ENCODE measurements around the gene SERPINC1. TPM values are rescaled to one million over a fixed set of nuclear protein-coding genes. Genes with fewer than 3 reads are reported as not detected.
A peak's percentile ranks its signal among the peaks of the same experiment; 100 is the strongest.

SERPINC1 gene
- total and polyA plus RNA-seq, 9 of the 15 experiments (the other 6 are each of a cell fraction or from before 2014, with no cell fraction given) = 0.07 to 1.2 (median 0.50) TPM

- no peak for TF ChIP-seq NR2C2 (CRISPR knock-in tag; IDR thresholded peaks at IDR 0.05)
- no peak for TF ChIP-seq NR2C2 (tag; IDR thresholded peaks at IDR 0.05)
- no peak for TF ChIP-seq TSC22D4 (tag; IDR thresholded peaks at IDR 0.05)
- TF ChIP-seq NFE2 (IDR thresholded peaks at IDR 0.05; ENCODE audit: low read depth) = no peak
- no peak for TF ChIP-seq MXI1 (IDR thresholded peaks at IDR 0.05; ENCODE audit: low read depth, low read length)
Measured at GRCh38 chr1:173867141-173867752, 49.9 kb downstream of the SERPINC1 start (continued).

DNA sequence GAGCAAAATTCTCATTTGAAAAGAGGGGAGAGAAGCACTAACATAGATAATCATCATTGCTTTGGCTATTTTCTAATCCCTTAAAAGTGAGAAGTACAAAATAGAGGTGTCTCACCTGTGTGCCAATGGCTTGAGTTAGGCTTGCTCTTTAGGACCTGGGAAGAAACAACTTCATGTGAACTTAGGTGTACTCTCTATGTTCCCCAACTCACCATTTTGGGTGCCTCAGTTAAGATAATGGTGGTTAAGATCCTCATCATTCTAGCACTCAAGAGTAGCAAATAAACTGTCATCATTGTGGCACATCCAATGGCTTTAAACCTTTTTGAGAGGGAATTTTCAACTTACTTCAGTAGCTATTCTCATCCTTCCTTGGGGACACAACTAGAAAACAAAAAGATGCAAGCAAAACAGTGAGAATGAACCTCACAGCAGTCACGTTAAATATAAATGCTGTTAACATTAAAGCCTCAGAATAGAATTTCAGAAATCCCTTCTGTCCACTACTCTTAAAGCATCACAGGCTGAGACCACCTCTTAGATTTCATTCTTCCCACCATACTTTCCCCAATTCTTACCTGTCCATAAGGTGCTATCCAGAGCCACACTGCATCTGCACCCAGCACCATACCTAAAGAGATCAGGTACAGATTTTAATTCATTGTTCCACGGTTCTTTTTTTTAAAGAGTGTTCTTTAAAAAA, 50.6 kb downstream of the SERPINC1 start:
- peak overlapping the region; percentile 100 for H3K4me2 ChIP-seq (ENCODE audit: insufficient read depth, low read length)
- H3K9me1 ChIP-seq (ENCODE audit: control insufficient read depth, insufficient read depth, low read length) = peaks cover 2% of the 10 kb centered on the region
- no peak overlapping the region for H2AFZ ChIP-seq (ENCODE audit: low read depth, low read length)
- intact Hi-C loops (cut with micrococcal nuclease) (loop anchor here (5.0 kb wide), 1 partner anchor 389 kb away; the partner anchor contains the start of gene PRDX6), in situ Hi-C loops (cut with MboI) (no loop called here)
- H3K4me1 ChIP-seq (replicated peaks in 1 of 2; ENCODE audit: control insufficient read depth in 2 of 2, insufficient read depth in 2 of 2, low read length in 2 of 2) = peaks cover 17 to 33% of the 10 kb centered on the region in 2 experiments
- H3K9me3 ChIP-seq (replicated peaks; ENCODE audit: control insufficient read depth, insufficient read depth, low read depth, low read length) = no peaks in the 10 kb centered on the region
- peaks cover 77% of the 10 kb centered on the region for H3K79me2 ChIP-seq (ENCODE audit: control insufficient read depth, insufficient read depth, low read length)
- CTCF ChIA-PET (ENCODE audit: low intra/inter-chr PET ratio) = no interaction called here
- BruUV-seq (replicated peaks) = no TSS peak
- peak overlapping the region; percentile 86 for H3K4me3 ChIP-seq
- peak overlapping the region; percentile 92 to 97 for H3K9ac ChIP-seq (ENCODE audit: insufficient read depth in 1 of 2, low read depth in 2 of 2, low read length in 2 of 2)
- peaks cover 58% of the 10 kb centered on the region for H3K36me3 ChIP-seq (ENCODE audit: control insufficient read depth, insufficient read depth, low read length)
- DNase-seq (ENCODE audit: extremely low read depth in 1 of 4, low spot score in 3 of 4) (peak in 1 of 4 experiments; percentile 44), FAIRE-seq (no peak), ATAC-seq (no peak)
- H3K27ac ChIP-seq (ENCODE audit: extremely low read depth, low read depth, low read length) = peak overlapping the region; percentile 95
- H4K20me1 ChIP-seq (replicated peaks; ENCODE audit: control insufficient read depth, insufficient read depth, low read length) = peaks cover 47% of the 10 kb centered on the region
- POLR2A ChIA-PET = interaction anchor here (1.1 to 9.7 kb wide), 9 partner anchors 13 to 436 kb away, joined by 3 to 183 read pairs (median 19); partner anchors contain the start of genes CENPL and DARS2
- 0% methylated on average over 2 of the region's 2 CpGs for WGBS (ENCODE audit: insufficient coverage, low coverage, missing lambda C conversion rate)
- H3K27me3 ChIP-seq (ENCODE audit: control insufficient read depth in 2 of 2, insufficient read depth in 2 of 2, low read length in 2 of 2) = no peaks in the 10 kb centered on the region; a peak in 1 of 5 replicates
- no peak for TF ChIP-seq BACH1 (tag; IDR thresholded peaks at IDR 0.05)
- no peak for TF ChIP-seq SNRNP70 (optimal IDR thresholded peaks at IDR 0.05; ENCODE audit: low read depth, low read length)
- TF ChIP-seq SIRT6 (IDR thresholded peaks at IDR 0.05; ENCODE audit: low read depth, low read length) = peak; percentile 37
- no peak for TF ChIP-seq RAD51 (IDR thresholded peaks at IDR 0.05; ENCODE audit: borderline replicate concordance, low read depth)
- TF ChIP-seq HCFC1 (IDR thresholded peaks at IDR 0.05; ENCODE audit: low read depth, low read length) = no peak
- TF ChIP-seq ZNF124 (CRISPR knock-in tag; IDR thresholded peaks at IDR 0.05) = no peak
- TF ChIP-seq, protein P1, sequence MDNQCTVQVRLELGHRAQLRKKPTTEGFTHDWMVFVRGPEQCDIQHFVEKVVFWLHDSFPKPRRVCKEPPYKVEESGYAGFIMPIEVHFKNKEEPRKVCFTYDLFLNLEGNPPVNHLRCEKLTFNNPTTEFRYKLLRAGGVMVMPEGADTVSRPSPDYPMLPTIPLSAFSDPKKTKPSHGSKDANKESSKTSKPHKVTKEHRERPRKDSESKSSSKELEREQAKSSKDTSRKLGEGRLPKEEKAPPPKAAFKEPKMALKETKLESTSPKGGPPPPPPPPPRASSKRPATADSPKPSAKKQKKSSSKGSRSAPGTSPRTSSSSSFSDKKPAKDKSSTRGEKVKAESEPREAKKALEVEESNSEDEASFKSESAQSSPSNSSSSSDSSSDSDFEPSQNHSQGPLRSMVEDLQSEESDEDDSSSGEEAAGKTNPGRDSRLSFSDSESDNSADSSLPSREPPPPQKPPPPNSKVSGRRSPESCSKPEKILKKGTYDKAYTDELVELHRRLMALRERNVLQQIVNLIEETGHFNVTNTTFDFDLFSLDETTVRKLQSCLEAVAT (IDR thresholded peaks at IDR 0.05) = no peak
- peak; percentile 28; the same call in 1 of the 2 replicates for TF ChIP-seq HMGXB4 (CRISPR knock-in tag; IDR thresholded peaks at IDR 0.05)
- peak; percentile 24; the same call in 1 of the 2 replicates for TF ChIP-seq TEAD4 (IDR thresholded peaks at IDR 0.05; ENCODE audit: low read length)
- TF ChIP-seq TEAD4 (CRISPR knock-in tag; IDR thresholded peaks at IDR 0.05; ENCODE audit: borderline replicate concordance) = no peak

All from K562 (cell line).